Measurements from ENCODE around the gene VPS26B. TPM values are rescaled to one million over a fixed set of nuclear protein-coding genes. Genes with fewer than 3 reads are reported as not detected.

The VPS26B gene
- total RNA-seq, 2 donors from 2014 or later = 32.5 to 33.6 TPM

- Mint-ChIP-seq H3K36me3 (ENCODE audit: low read depth) (peaks cover 55% of the 10 kb centered on the region), H3K27me3 (ENCODE audit: insufficient read depth) (no peaks in the 10 kb centered on the region), H3K4me1 (peaks cover 9% of the 10 kb centered on the region), H3K27ac (no peak overlapping the region), H3K9me3 (no peaks in the 10 kb centered on the region), H3K4me3 (no peak overlapping the region)
- H3K27me3 ChIP-seq (ENCODE audit: control insufficient read depth, insufficient read depth, low read length, poor library complexity, severe bottlenecking) = no peaks in the 10 kb centered on the region
- DNase-seq = no peak
- peaks cover 75% of the 10 kb centered on the region for H3K36me3 ChIP-seq (ENCODE audit: control insufficient read depth, insufficient read depth, low read length)
- peaks cover 5% of the 10 kb centered on the region for H3K4me1 ChIP-seq (ENCODE audit: control insufficient read depth, insufficient read depth, low read length)
- no peak overlapping the region for H3K9ac ChIP-seq (ENCODE audit: extremely low read depth, low read length, poor library complexity, severe bottlenecking)
- no peak overlapping the region for H3K27ac ChIP-seq (ENCODE audit: low read depth, low read length)
- 90 to 93% methylated on average over 11 of the region's 11 CpGs for WGBS, 2 experiments (ENCODE audit: insufficient coverage in 1 of 2, insufficient read length in 1 of 2)
- no peak for TF ChIP-seq CTCF (conservative IDR thresholded peaks at IDR 0.05)
- H3K9me3 ChIP-seq (ENCODE audit: control insufficient read depth, low read length) = no peaks in the 10 kb centered on the region
- H3K4me3 ChIP-seq (ENCODE audit: low read length) = no peak overlapping the region
Observed at GRCh38 chr11:134246100-134246499, 21.6 kb downstream of the VPS26B start.

- H3K4me3 Mint-ChIP-seq = no peak overlapping the region
- Histone ChIP-seq H3K27me3 (ENCODE audit: control insufficient read depth, insufficient read depth, low read length, poor library complexity, severe bottlenecking) (no peaks in the 10 kb centered on the region), H3K9ac (ENCODE audit: extremely low read depth, low read length, poor library complexity, severe bottlenecking) (no peak overlapping the region), H3K36me3 (ENCODE audit: control insufficient read depth, insufficient read depth, low read length) (peaks cover 72% of the 10 kb centered on the region), H3K9me3 (ENCODE audit: control insufficient read depth, low read length) (no peaks in the 10 kb centered on the region), H3K4me1 (ENCODE audit: control insufficient read depth, insufficient read depth, low read length) (peaks cover 1% of the 10 kb centered on the region), H3K4me3 (ENCODE audit: low read length) (no peak overlapping the region), H3K27ac (ENCODE audit: low read depth, low read length) (no peak overlapping the region)
- no peak for TF ChIP-seq CTCF (conservative IDR thresholded peaks at IDR 0.05)
- H3K9me3 Mint-ChIP-seq = no peaks in the 10 kb centered on the region
- 97% methylated on average over 4 of the region's 4 CpGs; no CpG with 5 or more reads in 1 of the 2 experiments for WGBS, 2 experiments (ENCODE audit: insufficient coverage in 1 of 2, insufficient read length in 1 of 2)
- H3K4me1 Mint-ChIP-seq = peaks cover 11% of the 10 kb centered on the region
- H3K27me3 Mint-ChIP-seq (ENCODE audit: insufficient read depth) = no peaks in the 10 kb centered on the region
- peaks cover 55% of the 10 kb centered on the region for H3K36me3 Mint-ChIP-seq (ENCODE audit: low read depth)
- no peak for DNase-seq
- peak overlapping the region; percentile 20 for H3K27ac Mint-ChIP-seq
Observed at GRCh38 chr11:134246678-134247077, 22.2 kb downstream of the VPS26B start.

- Histone ChIP-seq H3K9ac (ENCODE audit: extremely low read depth, low read length, poor library complexity, severe bottlenecking) (no peak overlapping the region), H3K9me3 (ENCODE audit: control insufficient read depth, low read length) (no peaks in the 10 kb centered on the region), H3K4me3 (ENCODE audit: low read length) (no peak overlapping the region), H3K36me3 (ENCODE audit: control insufficient read depth, insufficient read depth, low read length) (peaks cover 57% of the 10 kb centered on the region), H3K27me3 (ENCODE audit: control insufficient read depth, insufficient read depth, low read length, poor library complexity, severe bottlenecking) (no peaks in the 10 kb centered on the region), H3K27ac (ENCODE audit: low read depth, low read length) (no peak overlapping the region), H3K4me1 (ENCODE audit: control insufficient read depth, insufficient read depth, low read length) (no peaks in the 10 kb centered on the region)
- TF ChIP-seq CTCF (conservative IDR thresholded peaks at IDR 0.05) = no peak
- WGBS, 2 experiments (ENCODE audit: insufficient coverage in 1 of 2, insufficient read length in 1 of 2) = 95 to 98% methylated on average over 6 to 7 of the region's 7 CpGs
- peaks cover 12% of the 10 kb centered on the region for H3K4me1 Mint-ChIP-seq
- no peaks in the 10 kb centered on the region for H3K9me3 Mint-ChIP-seq
- H3K4me3 Mint-ChIP-seq = no peak overlapping the region
- H3K27me3 Mint-ChIP-seq (ENCODE audit: insufficient read depth) = no peaks in the 10 kb centered on the region
- H3K36me3 Mint-ChIP-seq (ENCODE audit: low read depth) = peaks cover 44% of the 10 kb centered on the region
- H3K27ac Mint-ChIP-seq = no peak overlapping the region
- DNase-seq = no peak
Observed at GRCh38 chr11:134248910-134249480, 24.5 kb downstream of the VPS26B start.

All from endodermal cell (in vitro differentiated cells).